Stimulated activated CD8-positive, alpha-beta memory T cell treated with anti-CD3 and anti-CD28 coated beads, Interleukin-4, amount 100 ng/mL, for 24 hours (primary cell): ENCODE data around the gene GPBP1.
"Not testable (repeated sequence)": the region's sequence is repeated elsewhere in the genome, so short reads cannot be mapped to it uniquely, and the experiment has no call there.

Experiments used
- DNase-seq: peaks from one replicate; pipeline ENCODE4 v3.0.0-alpha.2; 2020; ENCODE audit warnings: low read depth

GPBP1 gene, protein sequence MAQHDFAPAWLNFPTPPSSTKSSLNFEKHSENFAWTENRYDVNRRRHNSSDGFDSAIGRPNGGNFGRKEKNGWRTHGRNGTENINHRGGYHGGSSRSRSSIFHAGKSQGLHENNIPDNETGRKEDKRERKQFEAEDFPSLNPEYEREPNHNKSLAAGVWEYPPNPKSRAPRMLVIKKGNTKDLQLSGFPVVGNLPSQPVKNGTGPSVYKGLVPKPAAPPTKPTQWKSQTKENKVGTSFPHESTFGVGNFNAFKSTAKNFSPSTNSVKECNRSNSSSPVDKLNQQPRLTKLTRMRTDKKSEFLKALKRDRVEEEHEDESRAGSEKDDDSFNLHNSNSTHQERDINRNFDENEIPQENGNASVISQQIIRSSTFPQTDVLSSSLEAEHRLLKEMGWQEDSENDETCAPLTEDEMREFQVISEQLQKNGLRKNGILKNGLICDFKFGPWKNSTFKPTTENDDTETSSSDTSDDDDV

GRCh38 chr5:57173319-57174127 lies at the start of gene GPBP1:
Gene GPBP1, plus strand, starts transcription at chr5:57174059. Its CDS starts 40,072 bp downstream, at chr5:57214131.
- peak; percentile 95 for DNase-seq

DNA sequence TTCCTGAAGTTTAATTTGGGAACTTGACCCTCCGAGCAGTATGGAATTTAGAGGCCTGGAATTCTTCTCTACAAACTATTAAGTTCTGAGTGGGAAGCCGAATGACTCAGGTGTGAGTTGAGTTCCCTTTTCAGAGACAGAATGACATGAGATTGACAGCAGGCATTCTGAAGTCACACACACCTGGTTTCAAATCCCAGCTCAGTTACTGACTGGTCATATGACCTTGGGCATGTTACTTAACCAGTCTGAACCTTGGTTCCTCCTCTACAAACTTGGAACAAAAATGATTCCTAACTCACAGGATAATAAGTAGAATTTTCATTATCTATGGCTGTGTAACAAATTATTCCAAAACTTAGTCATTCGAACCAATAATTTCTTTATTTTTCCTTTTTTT lies 45.5 kb upstream of the GPBP1 start:
- DNase-seq = no peak

GRCh38 chr5:57133574-57133973 lies 40.3 kb upstream of the GPBP1 start:
- DNase-seq = no peak

- no peak for DNase-seq
These were observed 36.5 kb upstream of the GPBP1 start for GRCh38 chr5:57137401-57137800.

GRCh38 chr5:57152316-57152715 lies 21.5 kb upstream of the GPBP1 start:
- no peak for DNase-seq

- no peak for DNase-seq
These were observed 18.8 kb upstream of the GPBP1 start for GRCh38 chr5:57155033-57155432.

- no peak for DNase-seq
These were observed 16.7 kb upstream of the GPBP1 start for GRCh38 chr5:57157131-57157530.

GRCh38 chr5:57157666-57158065 lies 16.2 kb upstream of the GPBP1 start:
- DNase-seq = no peak

- DNase-seq = no peak
These were observed 10.3 kb upstream of the GPBP1 start for GRCh38 chr5:57163553-57164006.

DNA sequence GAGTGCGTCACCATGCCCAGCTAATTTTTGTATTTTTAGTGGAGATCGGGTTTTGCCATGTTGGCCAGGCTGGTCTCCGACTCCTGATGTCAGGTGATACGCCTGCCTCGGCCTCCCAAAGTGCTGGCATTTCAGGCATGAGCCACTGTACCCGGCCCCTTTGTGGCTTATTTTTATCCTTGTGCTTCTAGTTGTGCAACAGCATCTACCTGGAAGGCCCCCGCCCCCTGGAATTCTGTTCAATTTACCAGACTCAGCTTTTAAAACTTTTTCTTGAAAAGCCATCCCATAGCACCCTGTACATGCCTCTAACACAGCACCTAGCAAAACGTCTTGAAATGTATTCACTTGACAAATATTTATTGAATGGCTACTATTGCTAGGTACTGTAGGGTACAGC lies 9.7 kb upstream of the GPBP1 start:
- DNase-seq = no peak

DNA sequence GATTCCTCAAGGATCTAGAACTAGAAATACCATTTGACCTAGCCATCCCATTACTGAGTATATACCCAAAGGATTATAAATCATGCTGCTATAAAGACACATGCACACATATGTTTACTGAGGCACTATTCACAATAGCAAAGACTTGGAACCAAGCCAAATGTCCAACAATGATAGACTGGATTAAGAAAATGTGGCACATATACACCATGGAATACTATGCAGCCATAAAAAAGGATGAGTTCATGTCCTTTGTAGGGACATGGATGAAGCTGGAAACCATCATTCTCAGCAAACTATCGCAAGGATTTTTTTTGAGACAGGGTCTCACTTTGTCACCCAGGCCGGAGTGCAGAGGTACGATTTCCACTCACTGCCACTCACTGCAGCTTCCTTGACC lies 8.7 kb upstream of the GPBP1 start:
- DNase-seq = not testable (repeated sequence)

- no peak for DNase-seq
These were observed 7.6 kb upstream of the GPBP1 start for GRCh38 chr5:57166276-57166675.

- DNase-seq = no peak
These were observed 6.7 kb upstream of the GPBP1 start for GRCh38 chr5:57167201-57167600.

GRCh38 chr5:57170116-57170515 lies 3.7 kb upstream of the GPBP1 start:
- DNase-seq = not testable (repeated sequence)

- no peak for DNase-seq
These were observed 1.9 kb upstream of the GPBP1 start for GRCh38 chr5:57171816-57172465.

- DNase-seq = no peak
These were observed 1.2 kb upstream of the GPBP1 start for GRCh38 chr5:57172466-57173318.

DNA sequence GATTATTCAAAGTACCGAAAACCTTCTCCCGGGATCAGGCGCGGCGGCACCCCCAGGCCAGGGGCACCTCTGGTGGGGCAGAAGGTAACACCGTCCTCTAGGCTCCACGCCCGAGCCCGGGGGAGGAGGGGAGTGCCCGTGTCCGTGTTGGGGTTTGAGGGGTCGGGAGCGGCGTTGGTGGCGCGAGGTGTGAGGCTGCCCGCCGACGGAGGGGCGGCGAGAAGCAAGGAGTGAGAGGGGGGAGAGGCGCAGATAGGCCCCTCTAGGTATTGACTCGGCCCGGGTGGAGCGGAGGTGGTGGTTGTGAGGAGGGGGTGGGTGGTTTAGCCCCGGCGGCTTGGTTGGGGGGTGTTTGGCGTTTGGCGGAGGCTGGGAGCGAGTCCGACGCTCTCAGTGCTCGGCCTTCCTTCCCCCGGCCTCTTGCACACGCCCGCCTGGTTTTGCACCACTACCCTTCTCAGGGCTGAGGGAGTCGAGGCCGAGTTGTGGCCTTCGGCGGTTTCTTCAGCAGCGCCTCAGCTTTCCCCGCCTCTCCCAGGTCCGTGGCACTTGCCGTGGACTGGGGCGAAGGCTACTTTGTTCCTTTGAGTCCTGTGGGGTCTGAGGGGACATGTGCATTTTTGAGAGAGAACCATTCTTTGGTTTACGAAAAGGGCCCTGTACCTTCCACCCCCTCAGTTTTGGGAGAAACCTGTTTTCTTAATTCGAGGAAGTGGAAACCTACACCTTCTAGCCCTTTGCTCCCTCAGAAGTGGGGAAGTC lies 450 bp downstream of the GPBP1 start:
- DNase-seq = no peak

GRCh38 chr5:57174890-57175510 lies 1.1 kb downstream of the GPBP1 start:
- DNase-seq = no peak

GRCh38 chr5:57175551-57176309 lies 1.9 kb downstream of the GPBP1 start:
- no peak for DNase-seq
